GM19468 (cell line): ENCODE measurements around the gene LHX6.

Source experiments
- ATAC-seq: cut with Tn5 transposase; IDR thresholded peaks from one replicate; pipeline ENCODE4 v1.9.1; 2021; ENCODE audit warnings: mild to moderate bottlenecking, moderate library complexity, moderate number of reproducible peaks; ENCODE audit not compliant: unreplicated experiment; ENCODE audit errors: extremely low read depth

The LHX6 gene

GRCh38 chr9:122239722-122240121 lies 11.0 kb upstream of the LHX6 start:
- ATAC-seq: no peak

- ATAC-seq: no peak
Measured at GRCh38 chr9:122236681-122237080, 7.9 kb upstream of the LHX6 start.

DNA sequence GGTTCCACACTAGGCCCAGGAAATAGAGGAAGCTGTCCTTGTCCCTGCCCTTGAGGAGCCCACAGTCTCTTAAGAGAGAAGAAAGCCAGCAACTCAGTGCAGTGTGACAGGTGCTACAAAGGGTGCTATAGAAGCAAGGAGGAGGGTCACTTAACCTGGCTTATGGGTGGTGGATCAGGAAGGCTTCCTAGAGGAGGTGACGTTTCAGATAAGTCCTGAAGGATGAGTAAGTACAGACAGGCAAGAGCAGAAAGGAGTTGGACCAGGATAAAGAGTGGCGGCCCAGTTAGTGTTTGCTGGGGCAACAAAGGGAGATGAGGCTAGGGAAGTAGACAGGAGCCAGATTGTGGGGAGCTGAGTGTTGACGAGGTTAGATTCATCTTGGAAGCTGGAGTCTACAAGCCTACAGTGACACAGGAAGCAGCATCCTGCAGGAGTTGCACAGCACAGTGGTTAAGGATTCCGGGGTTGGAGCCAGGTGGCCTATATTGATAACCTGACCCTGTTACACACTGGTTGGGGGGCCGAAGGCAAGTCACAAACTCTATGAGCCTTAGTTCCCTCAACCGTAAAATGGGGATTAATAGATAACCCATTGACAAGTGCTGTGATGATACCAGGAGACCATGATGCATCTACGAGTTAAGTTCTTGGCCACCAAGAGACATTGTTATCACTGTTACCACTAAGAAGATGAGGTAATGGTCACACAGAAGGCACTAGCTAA lies 5.4 kb upstream of the LHX6 start:
- ATAC-seq: no peak

- ATAC-seq: no peak
Measured at GRCh38 chr9:122232796-122233306, 4.1 kb upstream of the LHX6 start.

DNA sequence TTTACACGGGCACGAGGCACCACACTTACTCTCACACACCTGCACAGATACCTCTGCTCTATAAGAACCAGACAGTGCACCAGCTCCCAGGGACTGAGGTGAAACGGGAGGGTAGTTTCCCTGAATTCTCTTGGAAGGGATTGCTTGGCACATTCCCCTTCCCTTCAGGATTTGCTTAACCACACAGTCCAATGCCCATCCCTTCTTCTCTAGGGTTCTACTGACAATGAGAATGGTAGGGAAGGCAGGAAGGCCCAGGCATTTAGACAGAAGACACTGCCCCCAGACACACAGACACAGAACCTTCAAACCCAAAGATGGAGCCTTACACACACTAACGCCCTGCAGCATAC lies 704 bp upstream of the LHX6 start:
- no peak for ATAC-seq

DNA sequence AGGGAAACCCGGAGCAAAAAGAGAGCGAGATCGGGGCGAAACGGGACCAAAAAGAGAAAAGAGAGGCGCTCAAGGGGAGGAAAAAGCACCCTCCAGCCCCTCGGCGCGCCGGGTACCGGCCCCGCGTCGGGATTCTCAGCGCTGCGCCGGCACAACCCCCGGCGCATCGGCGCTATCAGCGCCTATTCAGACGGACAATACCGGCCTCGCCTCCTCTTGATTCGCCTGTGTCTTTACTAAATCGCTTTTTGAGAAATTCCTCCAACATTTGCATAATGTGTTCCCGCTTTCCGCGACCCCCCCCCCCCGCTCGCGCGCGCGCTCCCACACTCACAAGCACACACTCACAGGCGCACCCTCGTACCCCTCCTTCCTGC lies 578 bp downstream of the LHX6 start:
- ATAC-seq: no peak

DNA sequence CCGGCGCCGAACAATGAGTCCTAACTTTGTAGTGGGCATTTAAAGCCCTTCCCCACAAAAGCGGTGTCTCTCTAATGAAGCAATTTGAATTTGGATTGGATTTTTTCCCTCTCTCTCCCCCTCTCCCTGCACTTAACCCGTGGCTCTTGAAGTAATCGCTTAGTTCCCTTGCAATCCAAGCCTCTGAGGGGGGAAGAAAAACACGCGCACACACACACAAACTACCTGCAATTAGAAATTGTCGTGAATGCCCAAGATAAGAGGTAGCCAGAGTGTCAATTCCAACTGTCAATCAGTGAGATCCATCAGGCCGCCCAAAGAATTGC lies 1.2 kb downstream of the LHX6 start:
- ATAC-seq: no peak

DNA sequence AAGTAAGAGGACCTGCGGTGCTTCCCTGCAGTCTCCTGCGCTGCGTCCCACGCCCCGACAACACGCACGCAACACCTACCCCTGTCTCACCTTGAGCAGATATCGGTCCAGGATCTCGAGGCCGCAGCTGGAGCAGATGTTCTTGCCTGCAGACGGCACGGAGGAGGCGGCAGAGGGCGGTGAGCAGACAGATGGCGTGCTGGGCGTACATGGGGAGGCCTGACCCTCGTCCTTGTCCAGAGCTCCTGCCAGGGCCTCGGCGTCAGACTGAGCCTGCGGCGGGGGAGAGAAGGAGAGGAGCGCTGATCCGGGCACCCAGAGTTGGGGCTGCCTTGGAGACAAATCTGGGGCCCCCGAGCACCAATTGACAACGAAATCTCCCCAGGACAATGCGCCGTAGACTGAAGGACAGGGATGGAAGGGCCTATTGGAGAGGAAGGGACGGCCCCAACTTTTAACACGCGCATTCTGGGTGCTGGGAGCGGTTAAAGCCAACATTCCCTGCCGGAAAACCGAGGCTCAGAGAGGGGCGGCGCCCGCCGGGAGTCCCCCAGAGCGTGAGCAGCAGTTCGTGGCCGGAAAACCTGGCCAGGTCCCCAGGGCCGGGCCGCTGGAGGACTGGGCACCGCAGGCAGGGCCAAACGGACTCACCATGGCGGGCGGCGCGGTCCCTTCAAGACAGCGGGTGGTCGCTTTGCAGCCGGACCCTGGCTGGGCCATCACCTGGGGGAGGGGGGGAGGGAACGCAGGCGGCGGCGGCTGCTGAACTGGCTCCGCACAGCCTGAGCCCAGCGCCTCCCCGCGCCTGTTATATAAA lies 1.8 kb downstream of the LHX6 start:
- ATAC-seq: no peak

- no peak for ATAC-seq
Measured at GRCh38 chr9:122226142-122226757, 2.5 kb downstream of the LHX6 start.

- ATAC-seq: no peak
Measured at GRCh38 chr9:122225312-122226141, 3.2 kb downstream of the LHX6 start.

- no peak for ATAC-seq
Measured at GRCh38 chr9:122223435-122223834, 5.3 kb downstream of the LHX6 start.

DNA sequence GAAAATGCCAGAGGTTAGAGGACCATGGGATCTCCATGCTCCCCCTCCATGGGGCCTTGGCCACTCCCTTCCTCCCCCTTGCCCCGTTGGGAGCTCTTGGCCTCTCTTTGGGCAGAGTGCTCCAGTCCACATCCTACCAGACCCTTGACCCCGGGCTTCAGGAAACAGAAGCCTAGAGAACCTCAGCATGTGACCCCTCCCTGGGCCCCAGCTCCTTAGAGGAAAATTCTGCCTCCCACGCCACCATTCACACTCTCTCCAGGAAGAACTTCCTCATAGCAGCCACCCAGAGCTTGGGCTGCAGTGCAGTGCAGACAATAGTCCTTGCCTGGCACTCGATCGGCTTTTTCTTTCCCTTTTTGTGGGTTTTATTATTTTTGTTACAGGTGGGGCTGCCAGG lies 6.0 kb downstream of the LHX6 start:
- ATAC-seq: no peak

DNA sequence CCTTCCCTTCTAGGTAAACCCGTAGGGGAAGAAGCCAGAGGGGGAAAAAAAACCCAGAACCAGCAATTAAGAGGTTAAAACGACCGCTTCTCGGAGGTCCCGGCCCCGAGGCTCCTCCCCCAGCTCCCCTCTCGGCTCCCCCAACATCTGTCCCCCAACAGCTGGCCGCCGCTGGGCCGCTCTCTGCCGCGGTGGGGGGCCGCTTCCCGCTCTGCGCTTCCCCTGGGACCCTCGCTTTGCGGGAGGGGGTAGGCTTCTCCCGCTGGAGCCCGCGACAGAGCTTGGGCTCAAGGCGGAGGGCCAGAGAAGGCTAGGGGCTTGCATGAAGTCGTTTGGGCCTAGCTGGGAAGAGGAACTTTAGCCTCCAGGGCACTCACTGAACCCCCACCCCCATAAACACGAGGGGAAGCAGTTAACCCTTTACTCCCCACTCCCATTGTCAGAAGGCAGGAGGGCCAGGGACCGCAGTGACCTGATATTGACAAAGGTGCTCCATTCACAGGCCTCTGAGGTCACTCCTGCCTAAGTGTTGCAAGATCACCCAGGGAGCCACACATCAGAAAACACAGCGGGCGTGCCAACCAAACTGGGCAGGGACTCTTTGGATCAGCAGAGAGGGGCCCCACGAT lies 7.5 kb downstream of the LHX6 start:
- no peak for ATAC-seq

- no peak for ATAC-seq
Measured at GRCh38 chr9:122220673-122221182, 8.0 kb downstream of the LHX6 start.

DNA sequence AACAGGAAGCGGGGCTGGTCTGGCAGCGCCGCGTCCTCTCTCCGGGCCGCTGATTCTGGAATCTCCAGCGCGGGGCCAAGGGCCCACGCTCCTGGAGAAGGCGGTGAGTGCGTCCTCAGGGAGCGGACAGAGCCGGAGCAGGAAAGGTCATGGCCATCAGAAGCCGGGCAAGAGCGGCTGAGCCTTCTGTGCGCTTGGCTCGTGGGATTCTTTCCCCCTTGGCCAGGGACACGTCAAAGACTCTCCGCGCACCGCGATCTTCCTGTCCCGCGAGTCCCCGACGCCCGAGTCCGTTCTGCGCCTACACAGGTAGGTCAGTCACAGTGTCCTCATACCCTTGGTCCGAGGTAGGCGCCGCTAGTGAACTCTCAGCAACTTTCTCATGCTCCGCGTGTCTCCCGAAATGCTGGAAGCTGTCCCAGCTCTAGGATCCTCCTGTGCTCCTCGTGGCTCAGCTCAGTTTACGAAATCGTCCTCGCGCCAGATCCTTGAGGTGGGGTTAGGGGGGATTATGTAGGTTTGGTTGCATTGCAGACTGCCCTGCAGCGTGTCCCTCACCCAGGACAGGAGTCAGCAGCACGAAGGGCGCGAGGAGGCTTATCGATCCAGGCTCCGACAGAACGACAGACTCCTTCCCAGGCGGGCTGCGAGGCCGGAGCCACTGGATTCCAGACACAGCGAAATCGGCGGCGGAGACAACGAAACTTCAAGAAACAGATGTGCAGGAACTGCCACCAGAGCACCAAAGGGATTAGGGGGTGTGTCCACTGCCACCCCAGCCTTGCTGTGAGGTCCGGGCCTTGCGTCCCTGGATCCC lies 8.7 kb downstream of the LHX6 start:
- no peak for ATAC-seq

DNA sequence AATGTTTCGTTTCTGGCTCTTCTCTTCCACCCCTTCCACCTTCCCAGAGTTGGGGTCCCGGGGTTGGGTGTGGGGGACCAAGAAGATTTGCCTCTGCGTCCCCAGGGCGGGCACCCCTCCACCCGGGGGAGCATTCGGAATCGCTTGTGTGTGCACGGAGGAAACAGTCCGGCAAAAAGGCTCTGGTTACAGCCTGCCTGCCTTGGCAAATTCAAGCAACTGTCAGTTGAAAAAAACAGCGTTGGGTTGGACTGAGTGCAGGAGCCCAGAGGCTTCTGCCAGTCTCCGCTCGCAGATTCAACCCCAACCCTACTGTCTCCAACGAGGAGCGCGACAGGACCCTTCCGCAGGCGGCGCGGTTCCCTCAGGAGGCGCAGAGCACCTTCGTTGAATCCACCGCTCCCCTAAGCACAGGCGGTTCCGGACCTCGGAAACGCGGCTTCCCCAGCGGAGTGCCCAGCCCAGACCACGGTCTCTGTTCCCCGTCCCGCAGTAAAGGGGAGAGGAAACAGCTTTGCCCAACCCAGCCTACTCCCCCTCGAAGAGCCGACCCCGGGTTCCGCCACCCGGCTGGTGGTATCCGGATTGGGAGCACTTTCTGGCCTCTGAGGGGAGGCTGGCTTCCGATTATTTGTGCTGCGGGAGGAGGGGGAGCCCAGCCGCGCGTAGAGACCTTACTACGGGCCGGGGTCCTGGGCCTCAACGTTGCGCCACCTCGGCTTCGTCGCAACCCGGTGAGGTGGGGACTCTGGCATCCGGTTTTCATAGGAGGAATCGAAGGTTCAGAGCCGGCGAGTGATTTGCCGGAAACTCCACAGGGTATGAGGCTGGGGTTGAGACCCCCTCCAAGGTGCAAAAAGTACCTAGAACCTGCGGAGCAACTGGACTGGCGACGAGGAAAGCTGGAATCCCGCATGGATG lies 9.6 kb downstream of the LHX6 start:
- ATAC-seq: no peak

- no peak for ATAC-seq
Measured at GRCh38 chr9:122218071-122218934, 10.5 kb downstream of the LHX6 start.
